ENCODE results near the gene GPR119. TPM values are rescaled to one million over a fixed set of nuclear protein-coding genes. Genes with fewer than 3 reads are reported as not detected.
A peak's percentile ranks its signal among the peaks of the same experiment; 100 is the strongest.

GPR119 gene
- total RNA-seq, 1 experiment from 2014 or later, result not detected

DNA sequence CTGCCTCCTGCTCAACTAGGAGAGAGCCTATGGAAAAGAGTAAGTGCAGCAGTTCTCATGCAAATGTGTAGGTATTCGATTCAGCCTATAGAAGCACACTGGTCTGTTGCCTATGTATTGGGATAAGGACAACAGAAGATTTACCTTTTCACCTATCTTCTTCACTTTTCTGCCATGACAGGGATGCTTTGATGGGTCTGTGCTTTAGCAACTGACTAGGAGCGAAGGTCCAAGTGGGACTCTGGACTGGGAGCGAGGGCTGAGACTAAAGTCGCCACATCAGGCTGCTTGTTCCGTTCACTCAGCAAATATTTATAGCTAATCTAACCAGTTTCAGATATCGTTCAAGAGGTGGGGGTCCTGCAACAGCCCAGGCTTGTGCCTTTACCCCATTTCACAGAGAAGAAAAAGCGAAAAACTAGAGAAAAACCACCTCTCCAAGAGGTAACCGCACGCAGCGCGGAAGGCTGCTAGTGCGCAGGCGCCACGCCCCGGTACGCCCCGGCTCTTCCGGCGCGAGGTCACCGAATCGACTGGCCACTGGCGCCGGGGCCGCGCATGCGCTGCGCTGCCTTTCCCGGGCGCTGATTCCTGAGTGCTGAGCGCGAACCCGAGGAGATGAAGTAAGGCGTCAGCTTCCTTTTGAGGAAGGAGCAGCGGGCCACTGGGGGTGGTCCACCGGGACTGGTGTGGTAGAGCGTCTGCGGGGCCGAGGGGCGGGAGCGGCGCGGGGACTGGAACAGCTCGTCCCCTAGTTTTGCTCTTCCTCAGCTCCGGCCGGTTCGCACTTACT lies 16.1 kb upstream of the GPR119 start, which contains the start of gene RBMX2:
TSS of gene RBMX2 (plus strand) at position 573 of the 793 bp plus-strand sequence. CDS start at position 619, 46 bp downstream.
- no peaks in the 10 kb centered on the region for H3K36me3 ChIP-seq (ENCODE audit: control insufficient read depth in 1 of 2, insufficient read depth in 2 of 2, low read length in 2 of 2)
- peaks cover 12% of the 10 kb centered on the region for H3K79me2 ChIP-seq (ENCODE audit: insufficient read depth, low read length)
- ATAC-seq (peak; percentile 96), DNase-seq (ENCODE audit: low read depth, low spot score) (peak; percentile 34)
- ChIA-PET POLR2A (no interaction called here), CTCF (no interaction called here), RAD21 (ENCODE audit: low non-redundant PET in 1 of 2, low total read pairs in 2 of 2, uncharacterized antibody in 2 of 2, unreplicated experiment in 2 of 2) (no interaction called here)
- H3K27me3 ChIP-seq (ENCODE audit: insufficient read depth, low read length), result no peaks in the 10 kb centered on the region
- no peaks in the 10 kb centered on the region for H3K4me1 ChIP-seq (ENCODE audit: control insufficient read depth in 1 of 2, insufficient read depth in 2 of 2, low read length in 2 of 2)
- no peaks in the 10 kb centered on the region for H3K9me2 ChIP-seq (ENCODE audit: insufficient read depth)
- intact Hi-C loops (cut with micrococcal nuclease), result no loop called here
- H2AFZ ChIP-seq (ENCODE audit: low read depth, low read length, poor library complexity, severe bottlenecking), result peak within 1 kb of the TSS; percentile 92
- peak within 1 kb of the TSS; percentile 63 for H3K27ac ChIP-seq (ENCODE audit: low read depth, low read length)
- no peaks in the 10 kb centered on the region for H3K9me3 ChIP-seq (ENCODE audit: control insufficient read depth in 1 of 2, insufficient read depth in 1 of 2, low read depth in 1 of 2, low read length in 2 of 2)
- H3K9ac ChIP-seq (ENCODE audit: low read length), result peak within 1 kb of the TSS; percentile 69
- H3K4me3 ChIP-seq (replicated peaks in 1 of 2; ENCODE audit: low read depth in 1 of 2, low read length in 2 of 2), result peak within 1 kb of the TSS; percentile 68 to 83
- H3K4me2 ChIP-seq (ENCODE audit: low read length), result peak within 1 kb of the TSS; percentile 84
- H4K20me1 ChIP-seq (ENCODE audit: insufficient read depth), result no peaks in the 10 kb centered on the region
- TF ChIP-seq, protein P1, sequence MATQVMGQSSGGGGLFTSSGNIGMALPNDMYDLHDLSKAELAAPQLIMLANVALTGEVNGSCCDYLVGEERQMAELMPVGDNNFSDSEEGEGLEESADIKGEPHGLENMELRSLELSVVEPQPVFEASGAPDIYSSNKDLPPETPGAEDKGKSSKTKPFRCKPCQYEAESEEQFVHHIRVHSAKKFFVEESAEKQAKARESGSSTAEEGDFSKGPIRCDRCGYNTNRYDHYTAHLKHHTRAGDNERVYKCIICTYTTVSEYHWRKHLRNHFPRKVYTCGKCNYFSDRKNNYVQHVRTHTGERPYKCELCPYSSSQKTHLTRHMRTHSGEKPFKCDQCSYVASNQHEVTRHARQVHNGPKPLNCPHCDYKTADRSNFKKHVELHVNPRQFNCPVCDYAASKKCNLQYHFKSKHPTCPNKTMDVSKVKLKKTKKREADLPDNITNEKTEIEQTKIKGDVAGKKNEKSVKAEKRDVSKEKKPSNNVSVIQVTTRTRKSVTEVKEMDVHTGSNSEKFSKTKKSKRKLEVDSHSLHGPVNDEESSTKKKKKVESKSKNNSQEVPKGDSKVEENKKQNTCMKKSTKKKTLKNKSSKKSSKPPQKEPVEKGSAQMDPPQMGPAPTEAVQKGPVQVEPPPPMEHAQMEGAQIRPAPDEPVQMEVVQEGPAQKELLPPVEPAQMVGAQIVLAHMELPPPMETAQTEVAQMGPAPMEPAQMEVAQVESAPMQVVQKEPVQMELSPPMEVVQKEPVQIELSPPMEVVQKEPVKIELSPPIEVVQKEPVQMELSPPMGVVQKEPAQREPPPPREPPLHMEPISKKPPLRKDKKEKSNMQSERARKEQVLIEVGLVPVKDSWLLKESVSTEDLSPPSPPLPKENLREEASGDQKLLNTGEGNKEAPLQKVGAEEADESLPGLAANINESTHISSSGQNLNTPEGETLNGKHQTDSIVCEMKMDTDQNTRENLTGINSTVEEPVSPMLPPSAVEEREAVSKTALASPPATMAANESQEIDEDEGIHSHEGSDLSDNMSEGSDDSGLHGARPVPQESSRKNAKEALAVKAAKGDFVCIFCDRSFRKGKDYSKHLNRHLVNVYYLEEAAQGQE (IDR thresholded peaks at IDR 0.05; ENCODE audit: low read depth), result no peak
- TF ChIP-seq SRF (IDR thresholded peaks at IDR 0.05; ENCODE audit: low read depth), result no peak
- TF ChIP-seq SP1 (IDR thresholded peaks at IDR 0.05; ENCODE audit: low read depth), result no peak
- no peak for TF ChIP-seq JUND (IDR thresholded peaks at IDR 0.05)
- TF ChIP-seq MAX (IDR thresholded peaks at IDR 0.05), result peak; percentile 31; the same call in 1 of the 2 replicates
- no peak for TF ChIP-seq CTCF (IDR thresholded peaks at IDR 0.05 in 2 of 3, conservative IDR thresholded peaks at IDR 0.05 in 1 of 3; ENCODE audit: borderline replicate concordance in 1 of 3, insufficient read depth in 1 of 3, low read depth in 2 of 3, low read length in 2 of 3)
- TF ChIP-seq TCF7L2 (IDR thresholded peaks at IDR 0.05; ENCODE audit: borderline replicate concordance, extremely low read depth, insufficient read depth, insufficient read length), result no peak
- no peak for TF ChIP-seq ZNF274 (IDR thresholded peaks at IDR 0.05; ENCODE audit: low read depth, low read length)
- no peak for TF ChIP-seq CEBPB (IDR thresholded peaks at IDR 0.05; ENCODE audit: low read depth)
- no peak for TF ChIP-seq EGR1 (IDR thresholded peaks at IDR 0.05; ENCODE audit: low read depth)
- peak; percentile 90 for TF ChIP-seq POLR2AphosphoS5 (IDR thresholded peaks at IDR 0.05; ENCODE audit: low read depth, low read length)
- TF ChIP-seq, protein P2, sequence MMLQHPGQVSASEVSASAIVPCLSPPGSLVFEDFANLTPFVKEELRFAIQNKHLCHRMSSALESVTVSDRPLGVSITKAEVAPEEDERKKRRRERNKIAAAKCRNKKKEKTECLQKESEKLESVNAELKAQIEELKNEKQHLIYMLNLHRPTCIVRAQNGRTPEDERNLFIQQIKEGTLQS (IDR thresholded peaks at IDR 0.05), result no peak
- no peak for TF ChIP-seq ELF1 (IDR thresholded peaks at IDR 0.05; ENCODE audit: borderline replicate concordance, low read depth)
- TF ChIP-seq ZBTB33 (IDR thresholded peaks at IDR 0.05; ENCODE audit: extremely low read depth, insufficient replicate concordance, low read length), result no peak
- TF ChIP-seq RAD21 (IDR thresholded peaks at IDR 0.05; ENCODE audit: low read depth), result no peak
- TF ChIP-seq POLR2A (IDR thresholded peaks at IDR 0.05; ENCODE audit: borderline replicate concordance, extremely low read depth, insufficient read depth, insufficient read length), result peak; percentile 48
- BruUV-seq (replicated peaks), result TSS peak; percentile 90
